Keratinocyte (primary cell): Measurements from ENCODE around the gene TUBB2B. TPM values are rescaled to one million over a fixed set of nuclear protein-coding genes. Genes with fewer than 3 reads are reported as not detected.

Experiments
- DNase-seq: peaks from one replicate; pipeline ENCODE4 v3.0.0-alpha.2; 2011; ENCODE audit warnings: low read depth, missing footprints, low spot score
- FAIRE-seq: peaks from 2 replicates; lab custom pipeline; 2011; peaks lifted over from hg19 to GRCh38; lab: Jason Lieb, UNC
- H2AFZ ChIP-seq: 2 replicates; pipeline ENCODE4 v1.6.0; 2012; ENCODE audit warnings: low read length, control low read depth, inconsistent platforms; ENCODE audit not compliant: control insufficient read depth
- H3K27ac ChIP-seq: 2 replicates; pipeline ENCODE4 v1.5.1; 2011; ENCODE audit warnings: low read length; ENCODE audit not compliant: control insufficient read depth, insufficient read depth
- H3K27me3 ChIP-seq: 3 replicates; pipeline ENCODE4 v1.6.0; 2011; ENCODE audit warnings: low read length; ENCODE audit not compliant: control insufficient read depth, insufficient read depth; ENCODE audit errors: extremely low read depth
- H3K36me3 ChIP-seq, 2 experiments: 2 replicates in 1 of 2; 3 replicates in 1 of 2; pipeline ENCODE4 v1.5.1; 2011; ENCODE audit warnings: low read length in 2 of 2, mild to moderate bottlenecking in 1 of 2; ENCODE audit not compliant: control insufficient read depth in 2 of 2, insufficient read depth in 2 of 2; ENCODE audit errors: extremely low read depth in 1 of 2
- H3K4me1 ChIP-seq: 3 replicates; pipeline ENCODE4 v1.5.1; 2011; ENCODE audit warnings: low read length; ENCODE audit not compliant: control insufficient read depth, insufficient read depth; ENCODE audit errors: extremely low read depth
- H3K4me2 ChIP-seq: 3 replicates; pipeline ENCODE4 v1.6.0; 2011; ENCODE audit warnings: low read depth, low read length; ENCODE audit not compliant: control insufficient read depth, insufficient read depth; ENCODE audit errors: extremely low read depth
- H3K4me3 ChIP-seq, 3 experiments: fragments of 200-600 bp in 1 of 3; sonication (generic) in 1 of 3; 2 replicates in 2 of 3; 3 replicates in 1 of 3; pipeline ENCODE4 v1.5.1; 2011 to 2016; ENCODE audit warnings: low read length in 3 of 3, mild to moderate bottlenecking in 3 of 3, control low read depth in 2 of 3, inconsistent platforms in 1 of 3, low read depth in 1 of 3, mixed read lengths in 1 of 3, mixed run types in 1 of 3, moderate library complexity in 1 of 3; ENCODE audit not compliant: control insufficient read depth in 2 of 3, insufficient read depth in 2 of 3; ENCODE audit errors: extremely low read depth in 1 of 3
- H3K79me2 ChIP-seq: 2 replicates; pipeline ENCODE4 v1.6.0; 2012; ENCODE audit warnings: low read length; ENCODE audit not compliant: control insufficient read depth, insufficient read depth
- H3K9ac ChIP-seq: 3 replicates; pipeline ENCODE4 v1.6.0; 2011; ENCODE audit warnings: low read length; ENCODE audit not compliant: control insufficient read depth, insufficient read depth; ENCODE audit errors: extremely low read depth
- H3K9me1 ChIP-seq: 3 replicates; pipeline ENCODE4 v1.6.0; 2011; ENCODE audit warnings: low read length; ENCODE audit not compliant: control insufficient read depth, insufficient read depth; ENCODE audit errors: extremely low read depth
- H3K9me3 ChIP-seq: 2 replicates; pipeline ENCODE4 v1.5.1; 2012; ENCODE audit warnings: low read depth, low read length; ENCODE audit not compliant: control insufficient read depth
- H4K20me1 ChIP-seq: 3 replicates; pipeline ENCODE4 v1.6.0; 2011; ENCODE audit warnings: low read length; ENCODE audit not compliant: control insufficient read depth, insufficient read depth; ENCODE audit errors: extremely low read depth
- CTCF ChIP-seq, 3 experiments: IDR thresholded peaks in 1 of 3; conservative IDR thresholded peaks in 1 of 3; optimal IDR thresholded peaks in 1 of 3; 2 replicates in 2 of 3; 3 replicates in 1 of 3; pipeline versions ENCODE3 to v1.5.1; 2011; ENCODE audit warnings: low read length in 3 of 3, mild to moderate bottlenecking in 3 of 3, moderate library complexity in 2 of 3, control low read depth in 1 of 3, inconsistent platforms in 1 of 3; ENCODE audit not compliant: insufficient read depth in 2 of 3; ENCODE audit errors: extremely low read depth in 1 of 3
- EZH2 ChIP-seq: IDR thresholded peaks from one replicate; pipeline ENCODE4 v1.6.1; 2012; ENCODE audit warnings: inconsistent platforms, mild to moderate bottlenecking, low read length, moderate library complexity
- dilution Hi-C: fragments of 300-500 bp; cut with MboI; formaldehyde crosslinking; loops from one replicate; pipeline ENCODE4 v1.7.0; 2020; ENCODE audit warnings: low sequenced_read_pairs; ENCODE audit not compliant: extremely low pct_ligation_motif_present
- polyA plus RNA-seq, 5 experiments: library from polyadenylated mRNA; depleted of rRNA in 3 of 5; stranded (reverse) in 3 of 5; stranded (forward) in 1 of 5; unstranded in 1 of 5; fragments of >200 nt; gene quantifications; 1 replicate in 1 of 5; 2 replicates in 3 of 5; 3 replicates in 1 of 5; pipeline versions ENCODE4 v1.2.1 to v1.2.3, GENCODE V29; 2011 to 2012; ENCODE audit warnings: missing spikeins in 2 of 5, low read depth in 1 of 5, low replicate concordance in 1 of 5

Gene TUBB2B
- polyA plus RNA-seq, 1 donor (not counting 4 experiments of a cell fraction or from before 2014, with no cell fraction given) = not detected

- Histone ChIP-seq H3K4me2 (no peak overlapping the region), H3K4me3 (no peak overlapping the region), H3K36me3 (no peaks in the 10 kb centered on the region), H3K27ac (no peak overlapping the region), H4K20me1 (no peaks in the 10 kb centered on the region), H3K9me3 (no peaks in the 10 kb centered on the region), H3K4me1 (peaks cover 6% of the 10 kb centered on the region), H3K9me1 (no peaks in the 10 kb centered on the region), H3K79me2 (no peaks in the 10 kb centered on the region), H2AFZ (no peak overlapping the region), H3K9ac (no peak overlapping the region), H3K27me3 (peaks cover 70% of the 10 kb centered on the region)
- dilution Hi-C loops = no loop called here
- FAIRE-seq = no peak
- no peak for DNase-seq
- no peak for TF ChIP-seq EZH2
- no peak for TF ChIP-seq CTCF (optimal IDR thresholded peaks at IDR 0.05 in 1 of 3, IDR thresholded peaks at IDR 0.05 in 1 of 3, conservative IDR thresholded peaks at IDR 0.05 in 1 of 3; ENCODE audit: extremely low read depth in 1 of 3, insufficient read depth in 2 of 3, low read length in 3 of 3)
These were observed 5.9 kb upstream of the TUBB2B start for GRCh38 chr6:3233321-3233720.

- H3K27ac ChIP-seq = no peak overlapping the region
- peak overlapping the region; percentile 88 for H3K4me2 ChIP-seq
- no peaks in the 10 kb centered on the region for H3K79me2 ChIP-seq
- peaks cover 11% of the 10 kb centered on the region for H3K4me1 ChIP-seq
- DNase-seq = no peak
- no peaks in the 10 kb centered on the region for H4K20me1 ChIP-seq
- H3K9ac ChIP-seq = peak overlapping the region; percentile 15
- no peak overlapping the region for H2AFZ ChIP-seq
- peaks cover 76% of the 10 kb centered on the region for H3K27me3 ChIP-seq
- no peaks in the 10 kb centered on the region for H3K9me1 ChIP-seq
- H3K9me3 ChIP-seq = no peaks in the 10 kb centered on the region
- no peak for TF ChIP-seq CTCF (optimal IDR thresholded peaks at IDR 0.05 in 1 of 3, IDR thresholded peaks at IDR 0.05 in 1 of 3, conservative IDR thresholded peaks at IDR 0.05 in 1 of 3; ENCODE audit: extremely low read depth in 1 of 3, insufficient read depth in 2 of 3, low read length in 3 of 3)
- no peak for TF ChIP-seq EZH2
- dilution Hi-C loops = no loop called here
- FAIRE-seq = no peak
- H3K36me3 ChIP-seq = no peaks in the 10 kb centered on the region
- H3K4me3 ChIP-seq = peak overlapping the region in 2 of 3 experiments; percentile 52 to 73
These were observed 4.8 kb upstream of the TUBB2B start for GRCh38 chr6:3232017-3232945.
